Peyer's patch (tissue), 4 donors: ENCODE results near the gene PHACTR1.

Experiments used
- CTCF ChIP-seq, 6 experiments: fragments of 450-650 bp in 4 of 6; fragments of 200-600 bp in 2 of 6; sonication (generic) in 1 of 6; IDR thresholded peaks; one replicate each; pipeline ENCODE4 v1.5.1; 2017 to 2019; ENCODE audit warnings: antibody characterized with exemption in 6 of 6, mild to moderate bottlenecking in 3 of 6, moderate library complexity in 1 of 6
- POLR2A ChIP-seq, 2 donors: fragments of 450-650 bp; IDR thresholded peaks; one replicate each; pipeline ENCODE4 v1.5.1; 2017; ENCODE audit warnings: antibody characterized with exemption in 2 of 2, mild to moderate bottlenecking in 2 of 2, moderate library complexity in 2 of 2

- TF ChIP-seq POLR2A (IDR thresholded peaks at IDR 0.05) = no peak
- no peak for TF ChIP-seq CTCF (IDR thresholded peaks at IDR 0.05)
Observed at GRCh38 chr6:13091192-13091591, 374.6 kb downstream of the PHACTR1 start.
